BLaER1 treated with 17β-estradiol and CSF1 and Interleukin-3, amounts not matched to agents 10 nM and 100 nM (cell line): ENCODE measurements around the gene ATXN1.

Source experiments
- H3K27ac ChIP-seq, 11 experiments: shearing (Covaris generic); formaldehyde crosslinking; 2 replicates each; pipeline ENCODE4 v1.8.1; 2022
- H3K27me3 ChIP-seq, 11 experiments: shearing (Covaris generic); formaldehyde crosslinking; 2 replicates each; pipeline ENCODE4 v1.8.1; 2022
- H3K36me3 ChIP-seq, 11 experiments: shearing (Covaris generic); formaldehyde crosslinking; 2 replicates each; pipeline ENCODE4 v1.8.1; 2022
- H3K4me1 ChIP-seq, 10 experiments: shearing (Covaris generic); formaldehyde crosslinking; 2 replicates each; pipeline ENCODE4 v1.8.1; 2022
- H3K4me2 ChIP-seq, 11 experiments: shearing (Covaris generic); formaldehyde crosslinking; 2 replicates each; pipeline ENCODE4 v1.8.1; 2022
- H3K4me3 ChIP-seq, 10 experiments: shearing (Covaris generic); formaldehyde crosslinking; 2 replicates each; pipeline ENCODE4 v1.8.1; 2022
- H3K9ac ChIP-seq, 11 experiments: shearing (Covaris generic); formaldehyde crosslinking; 2 replicates each; pipeline ENCODE4 v1.8.1; 2022
- H3K9me3 ChIP-seq, 11 experiments: shearing (Covaris generic); formaldehyde crosslinking; replicated peaks in 1 of 11; 2 replicates each; pipeline ENCODE4 v1.8.1; 2022
- H4K20me1 ChIP-seq, 11 experiments: shearing (Covaris generic); formaldehyde crosslinking; 2 replicates each; pipeline ENCODE4 v1.8.1; 2022
- Cebpa-rat ChIP-seq, 11 experiments: shearing (Covaris generic); IDR thresholded peaks; 2 replicates each; pipeline ENCODE4 v1.8.1; 2022

Gene ATXN1

DNA sequence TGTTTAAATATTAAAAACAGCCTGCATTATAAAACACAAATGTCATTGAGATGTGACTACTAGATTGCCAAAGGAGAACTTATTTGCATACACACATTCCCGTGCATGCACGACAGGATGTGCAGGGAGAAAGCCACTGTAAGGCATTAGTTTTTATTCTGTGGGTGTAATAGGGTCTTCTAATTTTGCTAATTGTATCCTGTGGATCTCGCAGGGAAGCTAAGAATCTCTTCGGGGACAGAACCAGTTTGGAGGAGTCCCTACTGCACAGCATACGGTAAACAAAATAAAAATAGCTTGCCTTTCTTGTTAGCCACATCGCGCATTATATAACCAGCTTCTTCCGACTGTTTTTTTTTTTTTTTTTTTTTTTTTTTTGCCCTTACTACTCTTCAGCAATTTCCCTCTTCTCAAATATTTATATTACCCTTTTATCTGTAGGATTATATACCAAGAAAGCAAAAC, 2.0 kb downstream of the ATXN1 start:
- peaks cover 0 to 44% (median 8%) of the 10 kb centered on the region in 11 experiments; a peak in 10 of 22 replicates for H4K20me1 ChIP-seq
- peak overlapping the region; percentile 75 to 94 (median 84) for H3K4me3 ChIP-seq
- H3K4me1 ChIP-seq: peaks cover 33 to 57% (median 41%) of the 10 kb centered on the region in 10 experiments
- H3K4me2 ChIP-seq: peak overlapping the region; percentile 79 to 94 (median 84)
- no peaks in the 10 kb centered on the region for H3K9me3 ChIP-seq
- no peak for TF ChIP-seq Cebpa-rat (IDR thresholded peaks at IDR 0.05)
- peak overlapping the region; percentile 85 to 98 (median 89) for H3K27ac ChIP-seq
- peak overlapping the region; percentile 80 to 99 (median 90) for H3K9ac ChIP-seq
- H3K36me3 ChIP-seq: peaks cover 0 to 7% (median 0%) of the 10 kb centered on the region in 11 experiments; a peak in 2 of 22 replicates
- peaks cover 0 to 18% (median 0%) of the 10 kb centered on the region in 11 experiments; a peak in 6 of 22 replicates for H3K27me3 ChIP-seq

DNA sequence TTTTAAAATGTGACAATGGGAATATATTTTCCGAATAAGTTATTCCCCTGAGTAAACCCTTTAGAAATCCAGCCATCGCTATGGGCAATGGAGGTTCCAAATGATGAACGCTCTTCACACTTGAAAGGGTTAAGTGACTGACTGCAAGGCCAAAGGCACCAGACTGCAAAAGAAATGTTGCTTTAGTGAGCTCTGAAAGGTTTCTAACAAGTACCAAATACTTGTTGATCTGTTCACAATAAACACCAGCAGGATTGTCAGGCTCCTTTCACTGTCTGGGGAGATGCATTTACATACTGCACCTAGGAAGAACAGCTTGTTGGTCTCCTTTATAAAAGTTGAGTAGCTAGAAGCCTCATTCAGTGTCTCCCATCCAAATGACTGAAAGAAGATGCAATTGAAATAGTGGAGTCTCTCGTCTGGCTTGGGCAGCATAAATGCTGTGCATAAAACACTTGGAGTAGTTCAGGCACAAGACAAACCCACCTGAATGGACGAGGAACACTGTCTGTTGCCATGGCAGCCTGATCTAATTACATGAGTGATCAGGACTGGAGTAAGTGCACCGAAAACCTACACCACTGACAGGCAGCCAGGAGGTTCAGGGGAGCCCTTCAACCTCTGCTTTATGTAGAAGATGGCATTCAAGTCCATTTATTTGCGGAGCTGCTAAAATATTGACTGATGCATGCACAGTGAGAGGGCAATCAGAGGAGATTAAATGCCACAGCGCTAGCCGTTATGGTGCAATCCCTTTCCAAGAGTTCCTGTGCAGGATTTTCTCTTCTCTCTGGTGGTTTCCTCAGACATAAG, 2.9 kb downstream of the ATXN1 start:
- Histone ChIP-seq H3K27me3 (peaks cover 0 to 18% (median 0%) of the 10 kb centered on the region in 11 experiments; a peak in 6 of 22 replicates), H3K36me3 (peaks cover 0 to 7% (median 0%) of the 10 kb centered on the region in 11 experiments; a peak in 2 of 22 replicates), H3K4me3 (peak overlapping the region; percentile 75 to 94 (median 84); a peak in 17 of 20 replicates), H3K9me3 (no peaks in the 10 kb centered on the region), H3K4me1 (peaks cover 33 to 64% (median 44%) of the 10 kb centered on the region in 10 experiments), H3K4me2 (peak overlapping the region; percentile 79 to 94 (median 84)), H3K9ac (peak overlapping the region in 8 of 11 experiments; percentile 86 to 99 (median 92); a peak in 11 of 22 replicates), H4K20me1 (peaks cover 0 to 53% (median 8%) of the 10 kb centered on the region in 11 experiments; a peak in 10 of 22 replicates), H3K27ac (peak overlapping the region in 5 of 11 experiments; percentile 86 to 98 (median 94); a peak in 6 of 22 replicates)
- TF ChIP-seq Cebpa-rat (IDR thresholded peaks at IDR 0.05): no peak

DNA sequence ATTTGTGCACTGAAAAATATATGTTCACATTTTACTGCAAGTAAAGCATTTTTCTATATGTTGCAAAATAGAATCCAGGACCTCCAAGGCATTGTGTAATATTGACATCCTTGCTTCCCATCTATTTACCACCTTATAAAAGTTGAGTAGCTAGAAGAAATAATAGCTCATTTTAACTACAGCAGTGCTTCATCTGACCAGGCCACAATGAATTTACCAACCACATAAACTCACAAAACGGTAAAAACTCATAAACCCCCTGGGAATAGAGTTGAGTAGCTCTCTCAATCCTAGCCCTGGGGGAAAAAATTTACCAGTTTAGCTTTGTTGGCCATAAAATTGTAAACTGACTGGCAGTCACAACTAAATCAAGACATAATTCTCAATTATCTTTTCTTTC, 3.9 kb downstream of the ATXN1 start:
- Histone ChIP-seq H3K27me3 (peaks cover 0 to 15% (median 0%) of the 10 kb centered on the region in 11 experiments; a peak in 6 of 22 replicates), H4K20me1 (peaks cover 0 to 58% (median 8%) of the 10 kb centered on the region in 11 experiments; a peak in 10 of 22 replicates), H3K27ac (0 out of 22 replicates have a peak overlapping the region, but pooled peaks of 1 of the 11 experiments have one; percentile 30), H3K4me1 (peaks cover 27 to 67% (median 48%) of the 10 kb centered on the region in 10 experiments), H3K9me3 (no peaks in the 10 kb centered on the region), H3K36me3 (peaks cover 0 to 7% (median 0%) of the 10 kb centered on the region in 11 experiments; a peak in 2 of 22 replicates), H3K4me3 (no peak overlapping the region), H3K9ac (0 out of 22 replicates have a peak overlapping the region, but pooled peaks of 1 of the 11 experiments have one; percentile 4), H3K4me2 (peak overlapping the region; percentile 32 to 94 (median 56); a peak in 21 of 22 replicates)
- TF ChIP-seq Cebpa-rat (IDR thresholded peaks at IDR 0.05): no peak

DNA sequence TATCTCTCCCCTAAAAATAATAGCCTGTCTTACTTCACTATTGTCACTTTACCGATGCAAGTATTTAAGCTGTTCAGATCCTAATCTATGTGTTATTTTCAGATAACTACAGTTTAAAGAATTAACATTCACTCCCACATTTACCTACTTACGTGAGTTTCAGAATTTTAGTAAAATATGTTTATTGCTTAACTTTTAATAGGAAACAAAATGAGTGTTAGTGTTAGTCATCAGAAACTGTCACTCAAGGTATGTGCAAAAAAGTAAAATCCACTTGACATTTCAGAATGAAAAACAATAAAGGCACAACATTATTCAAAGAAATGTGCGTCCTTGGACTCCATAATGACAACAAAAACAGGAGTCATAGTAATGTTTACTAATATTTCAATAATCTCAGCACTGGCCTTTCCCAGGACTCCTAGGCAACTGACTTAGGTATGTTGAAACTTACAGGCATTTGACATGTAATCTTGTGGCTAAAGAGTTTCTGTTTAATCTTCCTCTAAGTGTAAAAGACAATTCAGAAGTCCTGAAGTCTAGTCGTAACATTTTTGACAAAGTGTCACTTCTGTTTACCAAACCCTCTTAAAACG, 4.5 kb downstream of the ATXN1 start:
- Histone ChIP-seq H3K4me1 (peaks cover 26 to 70% (median 50%) of the 10 kb centered on the region in 10 experiments), H3K4me3 (no peak overlapping the region), H4K20me1 (peaks cover 0 to 64% (median 8%) of the 10 kb centered on the region in 11 experiments; a peak in 10 of 22 replicates), H3K9ac (0 out of 22 replicates have a peak overlapping the region, but pooled peaks of 1 of the 11 experiments have one; percentile 4), H3K27ac (no peak overlapping the region), H3K36me3 (peaks cover 0 to 9% (median 0%) of the 10 kb centered on the region in 11 experiments; a peak in 6 of 22 replicates), H3K4me2 (peak overlapping the region; percentile 32 to 94 (median 56); a peak in 18 of 22 replicates), H3K27me3 (peaks cover 0 to 9% (median 0%) of the 10 kb centered on the region in 11 experiments; a peak in 5 of 22 replicates), H3K9me3 (no peaks in the 10 kb centered on the region)
- no peak for TF ChIP-seq Cebpa-rat (IDR thresholded peaks at IDR 0.05)

DNA sequence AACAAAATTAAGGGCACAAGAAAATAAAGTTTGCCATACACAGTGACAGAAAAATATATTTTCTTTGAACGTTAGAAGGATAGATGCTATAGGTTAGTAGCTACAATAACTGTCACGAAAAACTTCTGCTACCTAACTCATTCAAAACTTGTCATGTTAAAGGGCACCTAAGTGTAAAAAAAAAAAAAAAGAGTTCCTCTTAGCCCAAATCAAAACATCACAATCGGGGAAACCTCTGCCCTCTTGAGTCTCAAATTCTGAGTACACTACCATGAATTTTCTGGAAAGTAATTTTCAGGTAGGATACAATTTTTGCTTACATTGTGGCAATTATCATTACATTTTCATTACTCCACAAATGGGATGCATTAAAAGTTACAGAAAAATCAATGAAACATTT, 5.7 kb downstream of the ATXN1 start:
- Histone ChIP-seq H3K36me3 (peaks cover 0 to 21% (median 0%) of the 10 kb centered on the region in 11 experiments; a peak in 7 of 22 replicates), H3K27ac (no peak overlapping the region), H3K9ac (no peak overlapping the region), H3K4me2 (peak overlapping the region in 3 of 11 experiments; percentile 7 to 89 (median 17); a peak in 3 of 22 replicates), H4K20me1 (peaks cover 0 to 67% (median 8%) of the 10 kb centered on the region in 11 experiments; a peak in 10 of 22 replicates), H3K9me3 (no peaks in the 10 kb centered on the region), H3K4me3 (no peak overlapping the region), H3K27me3 (peaks cover 0 to 9% (median 0%) of the 10 kb centered on the region in 11 experiments; a peak in 5 of 22 replicates), H3K4me1 (peaks cover 32 to 82% (median 62%) of the 10 kb centered on the region in 10 experiments)
- no peak for TF ChIP-seq Cebpa-rat (IDR thresholded peaks at IDR 0.05)

DNA sequence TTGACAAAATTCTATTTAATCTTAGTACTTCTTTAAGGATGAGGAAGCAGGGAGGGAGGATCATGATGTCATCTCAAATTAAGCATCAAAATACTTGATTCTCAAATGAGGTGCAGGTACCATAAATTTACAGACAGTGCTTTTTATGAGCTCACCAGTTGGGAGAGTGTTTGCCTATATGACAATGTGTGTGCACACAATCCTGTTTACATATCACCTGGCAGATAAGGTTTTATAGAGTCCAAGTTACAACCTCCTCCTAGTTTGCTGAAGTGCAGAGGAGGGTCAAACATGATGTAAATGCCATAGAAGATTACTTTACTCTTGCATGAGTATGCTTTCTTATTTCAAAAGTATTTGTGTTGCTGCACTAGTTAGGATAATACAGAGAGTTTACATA, 6.4 kb downstream of the ATXN1 start:
- no peak overlapping the region for H3K4me3 ChIP-seq
- H3K4me2 ChIP-seq: peak overlapping the region in 4 of 11 experiments; percentile 7 to 89 (median 78); a peak in 8 of 22 replicates
- H3K9me3 ChIP-seq: no peaks in the 10 kb centered on the region
- H4K20me1 ChIP-seq: peaks cover 0 to 68% (median 8%) of the 10 kb centered on the region in 11 experiments; a peak in 10 of 22 replicates
- peaks cover 0 to 9% (median 0%) of the 10 kb centered on the region in 11 experiments; a peak in 5 of 22 replicates for H3K27me3 ChIP-seq
- H3K9ac ChIP-seq: no peak overlapping the region
- no peak overlapping the region for H3K27ac ChIP-seq
- H3K36me3 ChIP-seq: peaks cover 0 to 27% (median 0%) of the 10 kb centered on the region in 11 experiments; a peak in 9 of 22 replicates
- TF ChIP-seq Cebpa-rat (IDR thresholded peaks at IDR 0.05): no peak
- H3K4me1 ChIP-seq: peaks cover 32 to 89% (median 62%) of the 10 kb centered on the region in 10 experiments

DNA sequence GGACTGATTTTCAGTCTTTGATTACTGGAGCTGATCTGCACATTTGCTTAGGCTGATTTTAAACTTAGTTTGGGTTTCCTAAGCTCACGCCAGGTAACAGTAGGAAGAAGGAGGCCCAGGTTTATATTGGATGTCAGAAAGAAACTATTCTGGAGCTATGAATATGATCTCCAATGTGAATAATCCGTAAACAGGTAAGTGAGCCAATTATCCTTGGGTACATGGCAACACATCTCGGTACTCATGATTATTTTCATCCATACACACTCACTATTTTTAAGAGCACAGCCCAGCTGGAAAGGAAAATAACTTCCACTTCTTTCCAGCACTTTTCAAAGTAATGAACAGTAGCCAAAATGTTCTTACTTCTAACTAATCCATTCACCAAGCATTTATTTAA, 7.0 kb downstream of the ATXN1 start:
- H3K4me1 ChIP-seq: peaks cover 32 to 94% (median 67%) of the 10 kb centered on the region in 10 experiments
- peaks cover 0 to 9% (median 0%) of the 10 kb centered on the region in 11 experiments; a peak in 5 of 22 replicates for H3K27me3 ChIP-seq

More for the DNA sequence above, 7.0 kb downstream of the ATXN1 start:
- no peak overlapping the region for H3K4me3 ChIP-seq
- peaks cover 0 to 32% (median 0%) of the 10 kb centered on the region in 11 experiments; a peak in 10 of 22 replicates for H3K36me3 ChIP-seq
- no peak overlapping the region for H3K9ac ChIP-seq
- H4K20me1 ChIP-seq: peaks cover 0 to 74% (median 8%) of the 10 kb centered on the region in 11 experiments; a peak in 10 of 22 replicates
- peak overlapping the region in 1 of 11 experiments; percentile 8; a peak in 1 of 22 replicates for H3K27ac ChIP-seq
- no peaks in the 10 kb centered on the region for H3K9me3 ChIP-seq
- no peak for TF ChIP-seq Cebpa-rat (IDR thresholded peaks at IDR 0.05)
- peak overlapping the region in 4 of 11 experiments; percentile 7 to 89 (median 78); a peak in 7 of 22 replicates for H3K4me2 ChIP-seq
